GM21825 (cell line): ENCODE data around the gene FRK.
"Not testable (repeated sequence)": the region's sequence is repeated elsewhere in the genome, so short reads cannot be mapped to it uniquely, and the experiment has no call there.

ENCODE experiments used
- ATAC-seq: cut with Tn5 transposase; IDR thresholded peaks from one replicate; pipeline ENCODE4 v1.9.1; 2021; ENCODE audit warnings: mild to moderate bottlenecking, moderate library complexity; ENCODE audit not compliant: unreplicated experiment

Gene FRK

GRCh38 chr6:115947966-115948541 lies 112.6 kb downstream of the FRK start:
- ATAC-seq, result no peak

GRCh38 chr6:115945812-115946211 lies 114.9 kb downstream of the FRK start:
- no peak for ATAC-seq

- no peak for ATAC-seq
Observed at GRCh38 chr6:115945306-115945705, 115.4 kb downstream of the FRK start.

GRCh38 chr6:115944829-115945228 lies 115.9 kb downstream of the FRK start:
- ATAC-seq, result not testable (repeated sequence)

- not testable (repeated sequence) for ATAC-seq
Observed at GRCh38 chr6:115937502-115937901, 123.2 kb downstream of the FRK start.

GRCh38 chr6:115935361-115935760 lies 125.3 kb downstream of the FRK start:
- ATAC-seq, result no peak

GRCh38 chr6:115934829-115935228 lies 125.9 kb downstream of the FRK start:
- no peak for ATAC-seq

- ATAC-seq, result no peak
Observed at GRCh38 chr6:115934145-115934544, 126.5 kb downstream of the FRK start.

- ATAC-seq, result no peak
Observed at GRCh38 chr6:115932481-115932880, 128.2 kb downstream of the FRK start.

- ATAC-seq, result not testable (repeated sequence)
Observed at GRCh38 chr6:115928000-115928399, 132.7 kb downstream of the FRK start.

- no peak for ATAC-seq
Observed at GRCh38 chr6:115922971-115923370, 137.7 kb downstream of the FRK start.

- ATAC-seq, result no peak
Observed at GRCh38 chr6:115914098-115914497, 146.6 kb downstream of the FRK start.

- no peak for ATAC-seq
Observed at GRCh38 chr6:115909923-115910546, 150.7 kb downstream of the FRK start.

GRCh38 chr6:115908906-115909559 lies 151.7 kb downstream of the FRK start:
- no peak for ATAC-seq

- ATAC-seq, result no peak
Observed at GRCh38 chr6:115905471-115905870, 155.2 kb downstream of the FRK start.

- no peak for ATAC-seq
Observed at GRCh38 chr6:115902436-115902835, 158.3 kb downstream of the FRK start.

GRCh38 chr6:115901896-115902295 lies 158.8 kb downstream of the FRK start:
- ATAC-seq, result no peak

GRCh38 chr6:115899730-115900282 lies 160.9 kb downstream of the FRK start:
- ATAC-seq, result no peak

- no peak for ATAC-seq
Observed at GRCh38 chr6:115898246-115898645, 162.4 kb downstream of the FRK start.

- peak; percentile 56 for ATAC-seq
Observed at GRCh38 chr6:115896538-115897129, 164.1 kb downstream of the FRK start.

GRCh38 chr6:115894426-115894992 lies 166.2 kb downstream of the FRK start:
- no peak for ATAC-seq
